Bronchial smooth muscle cell (primary cell): Measurements from ENCODE around the gene SUCLA2. TPM values are rescaled to one million over a fixed set of nuclear protein-coding genes. Genes with fewer than 3 reads are reported as not detected.

Source experiments
- total RNA-seq: library from RNA; depleted of rRNA; stranded (reverse); fragments of >200 nt; gene quantifications from 2 replicates; pipeline ENCODE4 v1.2.1, GENCODE V29; 2014

The SUCLA2 gene
- total RNA-seq, result 46.8 and 56.7 TPM in 2 replicates

DNA sequence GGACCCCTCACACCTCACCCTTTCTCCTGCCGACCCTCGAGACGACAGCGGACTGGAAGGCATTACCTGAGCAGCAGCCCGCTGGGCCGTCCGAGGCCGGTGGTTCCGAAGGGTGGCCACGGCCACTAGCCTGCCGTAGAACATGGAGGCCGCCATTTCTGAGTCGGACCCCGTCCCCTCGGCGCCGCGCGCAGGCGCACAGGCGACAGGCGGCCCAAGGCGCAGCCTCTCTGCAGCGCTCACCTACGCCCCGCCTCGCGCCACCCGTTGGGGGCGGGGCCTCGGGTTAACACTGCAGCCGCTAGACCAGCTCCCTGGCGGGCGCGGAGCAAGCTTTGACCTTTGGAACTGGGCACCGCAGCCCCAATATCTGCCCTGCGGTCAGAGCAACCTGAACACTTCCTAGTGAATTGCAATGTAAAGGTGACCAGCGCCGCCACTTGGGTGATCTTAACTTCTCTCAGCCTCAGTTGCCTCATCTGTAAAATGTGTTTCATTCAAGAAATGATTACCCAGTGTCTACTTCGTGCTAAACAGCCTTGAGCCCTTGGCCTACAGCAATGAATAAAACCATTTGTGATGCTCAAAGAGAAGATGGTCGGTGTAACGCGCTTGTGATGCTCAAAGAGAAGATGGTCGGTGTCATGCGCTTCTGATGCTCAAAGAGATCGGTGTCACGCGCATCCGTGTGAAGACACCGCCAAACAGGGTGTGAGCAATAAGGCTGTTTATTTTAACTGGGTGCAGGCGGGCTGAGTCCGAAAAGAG, at the start of gene SUCLA2:
SUCLA2 (minus strand) TSS at position 160 of the 768 bp plus-strand sequence; CDS start at position 156, 4 bp downstream.

DNA sequence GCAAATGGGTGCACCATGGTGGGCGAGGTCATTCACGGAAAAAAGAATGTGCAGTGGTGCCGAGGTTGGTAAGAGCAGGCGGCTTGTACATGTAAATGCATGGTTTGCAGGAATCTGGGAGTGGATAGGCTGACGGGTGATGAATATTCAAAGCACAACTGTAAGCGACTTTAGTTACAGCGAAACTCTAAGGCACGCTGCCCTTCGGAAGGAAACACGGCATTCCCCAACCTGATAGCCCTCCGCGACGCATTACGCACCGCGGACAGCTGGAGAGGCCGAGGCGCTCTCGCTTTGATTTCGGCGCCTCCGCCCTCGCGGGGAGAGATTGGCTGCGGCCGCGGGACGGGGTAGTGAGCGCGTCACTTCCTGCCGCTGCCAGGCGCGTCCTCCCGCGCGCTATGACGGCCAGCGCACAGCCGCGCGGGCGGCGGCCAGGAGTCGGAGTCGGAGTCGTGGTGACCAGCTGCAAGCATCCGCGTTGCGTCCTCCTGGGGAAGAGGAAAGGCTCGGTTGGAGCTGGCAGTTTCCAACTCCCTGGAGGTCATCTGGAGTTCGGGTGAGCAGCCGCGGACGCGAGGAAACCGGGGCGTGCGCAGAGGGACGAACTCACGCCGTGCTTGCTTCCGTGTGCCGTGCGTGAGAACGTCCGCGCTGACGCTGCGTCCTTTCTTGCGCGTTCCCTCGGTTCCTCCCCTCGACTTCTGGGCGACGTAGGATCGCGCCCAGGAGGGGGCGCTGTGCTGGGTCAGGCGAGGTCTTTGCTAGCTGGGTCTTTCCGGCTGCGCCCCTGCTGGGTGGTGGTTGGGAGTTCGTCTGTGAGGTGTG, 36.5 kb upstream of the SUCLA2 start, which contains the start of gene NUDT15:
NUDT15 (plus strand) TSS at position 381 of the 828 bp plus-strand sequence; CDS start at position 402, 21 bp downstream.

Other genes with a start within 250 kb of the SUCLA2 start
- gene NUDT15, start 36.5 kb upstream of the SUCLA2 start, total RNA-seq, result 6.5 and 12.5 TPM in 2 replicates
- gene MED4, start 93.8 kb upstream of the SUCLA2 start, total RNA-seq, result 23.0 and 24.4 TPM in 2 replicates
- 76.5 and 145 TPM in 2 replicates for gene ITM2B, start 231.9 kb upstream of the SUCLA2 start, total RNA-seq